Measurements from ENCODE around the gene GRK5. TPM values are rescaled to one million over a fixed set of nuclear protein-coding genes. Genes with fewer than 3 reads are reported as not detected.
A peak's percentile ranks its signal among the peaks of the same experiment; 100 is the strongest.

Gene GRK5
- total RNA-seq, 2 donors from 2014 or later: 11.1 to 16.2 TPM

DNA sequence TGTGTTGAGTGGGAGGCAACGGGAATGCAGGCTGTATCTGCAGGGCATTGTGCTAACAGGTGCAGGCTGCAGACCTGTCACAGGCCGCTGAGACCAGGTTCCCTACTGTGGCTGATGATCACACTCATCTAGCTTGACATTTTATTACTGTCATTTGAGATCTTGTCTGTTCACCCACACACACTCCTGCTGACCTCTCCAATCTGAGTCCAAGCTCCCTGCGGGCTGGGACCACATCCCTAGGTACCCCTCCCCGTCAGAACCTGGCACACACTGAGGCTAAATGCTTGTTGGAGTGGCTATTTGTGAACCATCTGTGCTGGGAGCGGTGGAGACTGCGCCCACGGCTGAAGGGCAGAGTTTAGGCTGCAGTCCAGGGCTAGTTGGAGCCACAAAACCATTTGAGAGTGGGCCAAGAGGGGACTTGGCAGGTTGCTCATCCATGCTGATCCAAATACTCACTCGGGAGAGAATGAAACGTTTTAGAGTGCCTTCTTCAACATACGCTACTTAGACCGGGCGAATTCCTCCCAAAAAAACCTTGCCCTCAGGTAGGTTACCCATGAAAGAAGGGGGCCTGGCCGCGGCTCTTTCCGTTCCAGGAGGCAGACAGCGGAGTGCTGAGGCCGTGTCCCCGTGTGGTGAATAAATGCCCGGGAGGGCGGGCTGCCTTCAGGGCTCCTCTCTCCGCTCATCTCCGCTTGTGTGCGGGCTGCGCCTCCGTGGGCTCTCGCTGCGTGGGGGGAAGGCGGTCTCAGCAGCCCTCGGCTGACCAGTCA is 170.8 kb downstream of the GRK5 start:
- Mint-ChIP-seq H3K9me3 (no peaks in the 10 kb centered on the region), H3K4me3 (no peak overlapping the region), H3K27ac (no peak overlapping the region), H3K36me3 (peaks cover under 1% of the 10 kb centered on the region), H3K4me1 (ENCODE audit: low read depth in 2 of 2) (peaks cover 40 to 46% of the 10 kb centered on the region in 2 donors), H3K27me3 (no peaks in the 10 kb centered on the region)
- DNase-seq (ENCODE audit: low spot score) (no peak), ATAC-seq (no peak)

DNA sequence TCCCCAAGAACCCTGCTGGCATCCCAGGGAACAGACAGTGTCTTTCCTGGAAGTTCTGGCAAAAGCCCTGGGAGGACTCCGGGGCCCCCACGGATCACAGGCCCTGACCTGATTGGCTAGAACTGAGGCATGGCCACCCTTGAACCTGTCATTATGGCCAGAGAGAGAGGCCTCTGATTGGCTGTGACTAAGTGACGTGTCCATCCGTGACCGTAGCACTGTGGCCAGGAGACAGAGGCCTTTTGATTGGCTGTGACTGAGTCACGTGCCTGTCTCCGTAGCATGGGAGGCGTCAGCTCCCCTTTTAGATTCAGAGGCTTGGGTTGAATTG is 171.3 kb downstream of the GRK5 start:
- DNase-seq (ENCODE audit: low spot score): no peak
- Mint-ChIP-seq H3K9me3 (no peaks in the 10 kb centered on the region), H3K36me3 (peaks cover 4% of the 10 kb centered on the region), H3K27ac (no peak overlapping the region), H3K4me3 (no peak overlapping the region), H3K4me1 (ENCODE audit: low read depth in 2 of 2) (peaks cover 45 to 48% of the 10 kb centered on the region in 2 donors), H3K27me3 (no peaks in the 10 kb centered on the region)
- no peak for ATAC-seq

DNA sequence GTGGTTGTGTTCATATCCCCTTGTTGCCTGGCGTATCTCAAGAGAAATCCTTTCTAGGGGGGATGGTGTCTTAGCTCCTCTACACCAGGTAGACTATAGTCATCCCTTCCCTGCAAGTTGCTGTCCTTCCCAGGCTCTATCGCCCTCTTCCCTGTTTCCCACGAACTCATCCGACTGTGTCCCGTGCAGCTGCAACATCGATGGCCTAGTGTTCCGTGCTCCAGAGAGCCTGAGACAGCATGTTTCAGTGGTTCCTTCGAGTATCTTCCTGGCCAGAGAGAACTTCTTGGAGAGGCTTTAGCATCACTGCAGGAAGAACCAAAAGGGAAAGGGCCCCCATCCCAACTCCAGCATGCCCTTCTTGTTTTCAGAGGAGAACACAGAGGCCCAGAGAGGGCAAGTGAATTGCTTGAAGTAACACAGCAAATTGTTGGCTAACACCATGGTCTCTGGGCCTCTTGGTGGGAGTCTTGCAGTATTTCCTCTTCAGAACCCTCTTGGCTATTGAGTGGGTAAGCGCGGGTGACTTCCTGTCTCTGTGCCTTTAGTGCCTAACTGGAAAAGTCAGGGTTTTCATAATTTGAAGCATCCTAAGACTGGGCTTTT is 172.2 kb downstream of the GRK5 start:
- no peaks in the 10 kb centered on the region for H3K27me3 Mint-ChIP-seq
- H3K9me3 Mint-ChIP-seq: no peaks in the 10 kb centered on the region
- peaks cover 4% of the 10 kb centered on the region for H3K36me3 Mint-ChIP-seq
- no peak overlapping the region for H3K4me3 Mint-ChIP-seq
- no peak overlapping the region for H3K27ac Mint-ChIP-seq
- ATAC-seq (no peak), DNase-seq (ENCODE audit: low spot score) (no peak)
- peaks cover 52 to 53% of the 10 kb centered on the region in 2 donors for H3K4me1 Mint-ChIP-seq (ENCODE audit: low read depth in 2 of 2)

DNA sequence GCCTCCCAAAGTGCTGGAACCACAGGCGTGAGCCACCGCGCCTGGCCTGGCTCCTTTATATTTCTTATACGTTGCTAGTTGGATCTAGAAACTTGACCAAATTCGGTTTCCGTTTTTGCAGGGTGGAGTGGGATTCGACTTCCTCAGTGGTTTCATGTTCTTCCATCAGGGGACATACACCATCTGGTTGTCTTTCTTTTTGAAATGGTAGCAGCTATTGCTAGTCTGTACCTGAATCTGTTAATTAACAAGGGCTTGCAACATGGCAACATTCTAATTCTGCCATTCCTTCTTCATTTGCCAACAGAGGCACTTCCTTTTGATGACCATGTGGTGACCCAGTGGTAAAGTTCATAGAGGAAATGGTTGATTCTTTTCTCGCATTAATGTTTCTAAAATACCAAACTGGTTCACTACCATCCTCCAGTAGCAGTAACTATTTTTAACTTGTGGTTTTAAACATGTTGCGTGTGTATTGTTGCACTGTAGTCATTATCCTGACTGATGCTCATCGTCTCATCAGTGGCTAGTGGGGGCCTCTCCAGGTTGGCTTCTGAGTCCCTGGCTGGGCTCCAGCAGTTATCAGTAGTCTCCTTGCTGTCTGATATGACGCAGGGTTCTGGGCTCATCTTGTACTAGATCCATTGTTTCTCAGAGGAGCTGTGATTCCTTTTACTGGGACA is 175.9 kb downstream of the GRK5 start:
- Mint-ChIP-seq H3K4me3 (peak overlapping the region; percentile 33), H3K27ac (peak overlapping the region; percentile 28 to 51)
- DNase-seq (ENCODE audit: low spot score): no peak

DNA sequence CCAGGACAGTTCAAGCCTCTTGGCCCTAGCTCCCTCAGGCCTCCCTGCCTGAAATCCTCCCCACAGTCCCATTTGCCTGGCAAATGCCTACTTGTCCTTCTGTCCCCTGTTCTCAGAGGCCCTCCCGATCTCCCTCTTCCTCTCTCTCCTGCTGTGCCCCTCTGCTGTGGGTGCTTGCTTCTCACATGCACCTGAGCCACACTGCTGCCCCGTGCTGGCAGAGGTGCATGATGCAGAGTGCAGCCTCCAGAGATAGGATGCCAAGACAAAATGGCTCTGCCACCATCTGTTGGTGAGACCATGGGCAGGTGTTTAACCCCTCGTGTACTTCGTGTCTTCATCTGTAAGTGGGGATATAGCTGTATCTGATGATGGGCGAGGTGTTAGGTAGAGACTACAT is 176.8 kb downstream of the GRK5 start:
- no peaks in the 10 kb centered on the region for H3K9me3 Mint-ChIP-seq
- peak overlapping the region; percentile 28 to 51 for H3K27ac Mint-ChIP-seq
- H3K4me1 Mint-ChIP-seq (ENCODE audit: low read depth in 2 of 2): peaks cover 38 to 44% of the 10 kb centered on the region in 2 donors
- ATAC-seq (no peak), DNase-seq (ENCODE audit: low spot score) (no peak)
- no peaks in the 10 kb centered on the region for H3K27me3 Mint-ChIP-seq
- H3K4me3 Mint-ChIP-seq: peak overlapping the region; percentile 33
- peaks cover 4% of the 10 kb centered on the region for H3K36me3 Mint-ChIP-seq

More for the DNA sequence above, 175.9 kb downstream of the GRK5 start:
- Mint-ChIP-seq H3K36me3 (peaks cover 4% of the 10 kb centered on the region), H3K4me1 (ENCODE audit: low read depth in 2 of 2) (peaks cover 38 to 45% of the 10 kb centered on the region in 2 donors), H3K27me3 (no peaks in the 10 kb centered on the region), H3K9me3 (no peaks in the 10 kb centered on the region)
- peak; percentile 32 to 83 for ATAC-seq

DNA sequence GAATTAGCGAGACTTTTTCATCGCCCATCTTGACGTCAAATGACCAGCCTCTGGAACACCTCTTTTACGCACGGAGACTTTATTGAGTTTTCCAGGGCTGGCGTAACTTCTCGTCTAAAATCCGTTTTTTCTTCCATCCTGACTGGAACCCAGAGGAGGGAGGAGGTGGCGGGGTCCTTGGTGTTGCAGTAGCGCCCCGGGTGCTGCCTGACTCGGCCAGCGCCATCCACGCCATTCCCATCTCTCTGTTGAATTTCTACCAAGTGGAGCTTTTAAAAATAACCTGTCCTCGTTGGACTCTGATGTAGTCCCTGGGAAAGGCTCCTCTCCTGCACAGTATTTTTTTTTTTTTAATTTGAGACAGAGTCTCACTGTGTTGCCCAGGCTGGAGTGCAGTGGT is 179.3 kb downstream of the GRK5 start:
- H3K27ac Mint-ChIP-seq: no peak overlapping the region
- no peak overlapping the region for H3K4me3 Mint-ChIP-seq
- no peaks in the 10 kb centered on the region for H3K9me3 Mint-ChIP-seq
- DNase-seq (ENCODE audit: low spot score) (no peak), ATAC-seq (no peak)
- H3K36me3 Mint-ChIP-seq: peaks cover 4% of the 10 kb centered on the region
- H3K4me1 Mint-ChIP-seq (ENCODE audit: low read depth in 2 of 2): peaks cover 27 to 37% of the 10 kb centered on the region in 2 donors
- H3K27me3 Mint-ChIP-seq: no peaks in the 10 kb centered on the region

DNA sequence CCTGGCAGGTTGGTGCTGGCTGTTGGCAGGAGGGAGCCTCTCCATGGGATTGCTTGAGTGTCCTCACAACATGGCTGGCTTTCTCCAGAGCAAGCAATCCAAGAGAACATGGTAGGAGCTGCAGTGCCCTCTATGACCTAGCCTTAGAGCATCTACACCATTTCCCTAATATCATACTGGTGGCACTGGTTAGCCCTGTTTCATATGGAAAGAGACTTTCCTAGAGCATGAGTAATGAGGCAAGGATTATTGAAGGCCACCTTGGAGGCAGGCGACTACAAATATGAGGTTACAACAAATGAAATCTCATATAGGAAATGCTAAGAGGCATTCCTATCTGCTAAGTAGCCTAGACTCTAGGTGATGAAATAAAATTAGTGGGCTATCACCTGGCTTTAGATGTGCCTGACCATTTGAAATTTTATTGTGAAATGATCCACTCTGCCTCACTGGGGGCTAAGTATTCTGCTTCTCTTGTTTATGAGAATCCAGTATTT is 181.5 kb downstream of the GRK5 start:
- ATAC-seq: no peak
- no peak overlapping the region for H3K4me3 Mint-ChIP-seq
- H3K9me3 Mint-ChIP-seq: no peaks in the 10 kb centered on the region
- no peaks in the 10 kb centered on the region for H3K36me3 Mint-ChIP-seq
- no peaks in the 10 kb centered on the region for H3K27me3 Mint-ChIP-seq
- DNase-seq (ENCODE audit: low spot score): no peak
- peaks cover 11 to 25% of the 10 kb centered on the region in 2 donors for H3K4me1 Mint-ChIP-seq (ENCODE audit: low read depth in 2 of 2)
- no peak overlapping the region for H3K27ac Mint-ChIP-seq

DNA sequence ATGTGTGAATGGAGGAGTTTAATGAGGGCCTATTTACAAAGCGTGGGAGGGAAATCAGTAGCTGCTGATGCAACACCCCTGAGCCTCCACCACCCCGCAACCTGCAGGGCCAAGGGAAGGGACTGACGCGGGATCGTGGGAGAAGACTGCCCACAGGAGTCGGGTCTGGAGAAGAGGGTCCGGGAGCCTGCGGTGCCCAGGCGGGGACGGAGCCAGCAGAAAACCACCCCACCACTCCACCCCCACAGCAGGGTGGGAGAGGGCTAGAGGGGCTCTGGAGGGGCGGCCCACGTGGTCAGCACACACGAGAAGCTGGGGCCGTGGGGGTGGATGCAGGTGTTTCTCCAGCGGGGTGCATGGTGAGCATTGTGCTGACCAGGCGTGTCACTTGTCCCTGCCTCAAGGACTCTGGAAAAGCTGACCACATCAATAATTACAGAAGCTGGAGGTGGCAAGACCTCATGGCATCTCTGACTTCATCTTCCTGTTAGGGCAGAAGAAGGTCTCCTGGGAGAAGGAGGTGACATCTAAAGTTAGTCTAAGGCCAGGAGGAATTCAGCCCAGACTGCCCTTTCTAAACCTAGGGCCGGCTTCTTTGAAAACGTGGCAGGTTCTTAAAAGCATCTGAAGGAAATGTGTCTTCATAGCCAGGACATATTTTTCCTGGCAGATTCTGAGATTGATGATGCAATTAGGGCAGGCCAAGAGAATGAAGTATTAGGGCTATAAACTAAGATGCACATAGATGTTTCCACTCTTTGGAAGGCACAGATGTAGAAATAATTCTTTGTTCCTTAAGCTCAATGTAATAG is 184.3 kb downstream of the GRK5 start:
- no peaks in the 10 kb centered on the region for H3K36me3 Mint-ChIP-seq
- ATAC-seq: no peak
- no peaks in the 10 kb centered on the region for H3K9me3 Mint-ChIP-seq
- no peak overlapping the region for H3K27ac Mint-ChIP-seq
- peaks cover 25 to 33% of the 10 kb centered on the region in 2 donors for H3K4me1 Mint-ChIP-seq (ENCODE audit: low read depth in 2 of 2)
- no peak for DNase-seq (ENCODE audit: low spot score)
- no peaks in the 10 kb centered on the region for H3K27me3 Mint-ChIP-seq
- no peak overlapping the region for H3K4me3 Mint-ChIP-seq

DNA sequence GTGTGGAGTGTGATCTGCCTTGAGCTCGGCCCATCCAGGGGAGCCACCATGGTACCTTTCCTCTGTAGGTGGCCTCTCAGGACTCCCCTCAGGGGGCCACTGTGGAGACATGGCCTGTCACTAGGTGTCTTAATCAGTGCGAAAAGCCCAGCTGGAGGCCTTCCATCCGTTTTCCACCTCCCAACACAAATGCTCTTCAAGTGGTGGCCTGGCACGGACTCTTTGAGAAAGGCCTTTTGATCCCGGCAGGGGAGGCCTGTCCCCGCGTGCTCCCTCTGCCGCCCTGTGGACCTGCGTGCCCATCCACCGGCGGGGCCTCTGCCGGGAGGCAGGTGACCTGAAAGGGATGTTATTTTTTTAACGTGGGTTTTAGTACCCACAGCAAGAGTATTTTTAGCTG is 185.6 kb downstream of the GRK5 start:
- Mint-ChIP-seq H3K4me1 (ENCODE audit: low read depth in 2 of 2) (peaks cover 25 to 33% of the 10 kb centered on the region in 2 donors), H3K27ac (no peak overlapping the region), H3K9me3 (no peaks in the 10 kb centered on the region), H3K4me3 (no peak overlapping the region), H3K36me3 (no peaks in the 10 kb centered on the region), H3K27me3 (no peaks in the 10 kb centered on the region)
- DNase-seq (ENCODE audit: low spot score) (no peak), ATAC-seq (no peak)

DNA sequence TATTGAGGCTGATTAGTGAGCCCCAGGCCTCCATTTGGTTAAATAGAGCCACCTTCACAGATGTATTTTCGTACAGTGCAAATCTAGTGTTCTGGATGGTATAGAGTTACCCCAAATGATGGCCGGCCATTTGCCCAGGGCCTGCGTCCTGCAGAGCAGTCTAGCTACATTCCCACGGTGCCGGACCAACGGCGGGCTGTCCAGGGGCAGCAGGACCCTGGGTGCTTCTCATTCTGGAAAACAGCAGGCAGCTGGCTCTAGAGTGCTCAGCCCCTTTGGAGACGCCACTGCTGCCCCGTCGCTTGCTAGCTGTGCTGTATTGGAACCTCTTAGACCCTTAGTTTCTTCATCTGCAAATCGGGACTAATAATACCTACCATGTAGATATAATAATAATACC is 186.1 kb downstream of the GRK5 start:
- Mint-ChIP-seq H3K4me1 (ENCODE audit: low read depth in 2 of 2) (peaks cover 25 to 33% of the 10 kb centered on the region in 2 donors), H3K36me3 (no peaks in the 10 kb centered on the region), H3K4me3 (no peak overlapping the region), H3K27me3 (no peaks in the 10 kb centered on the region), H3K9me3 (no peaks in the 10 kb centered on the region), H3K27ac (peak overlapping the region in 1 of 2 donors; percentile 81)
- no peak for DNase-seq (ENCODE audit: low spot score)
- ATAC-seq: no peak

DNA sequence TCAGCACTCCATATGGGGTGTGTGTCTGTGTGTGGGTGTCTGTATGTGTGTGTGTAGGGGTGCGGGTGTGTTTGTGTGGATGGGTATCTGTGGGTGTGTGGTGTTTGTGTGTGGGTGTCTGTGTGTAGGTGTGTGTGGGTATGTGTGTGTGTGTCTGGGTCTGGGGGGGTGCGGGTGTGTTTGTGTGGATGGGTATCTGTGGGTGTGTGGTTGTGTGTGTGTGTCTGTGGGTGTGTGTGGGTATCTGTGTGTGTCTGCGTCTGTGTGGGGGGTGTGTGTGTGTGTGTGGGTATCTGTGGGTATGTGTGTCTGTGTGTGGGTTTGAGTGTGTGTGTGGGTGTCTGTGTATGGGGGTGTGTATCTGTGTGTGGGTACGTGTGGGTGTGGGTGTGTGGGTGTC is 186.5 kb downstream of the GRK5 start:
- no peaks in the 10 kb centered on the region for H3K9me3 Mint-ChIP-seq
- no peak overlapping the region for H3K4me3 Mint-ChIP-seq
- H3K27ac Mint-ChIP-seq: peak overlapping the region; percentile 53 to 81
- no peaks in the 10 kb centered on the region for H3K27me3 Mint-ChIP-seq
- H3K4me1 Mint-ChIP-seq (ENCODE audit: low read depth in 2 of 2): peaks cover 25 to 33% of the 10 kb centered on the region in 2 donors
- DNase-seq (ENCODE audit: low spot score): no peak
- no peak for ATAC-seq
- H3K36me3 Mint-ChIP-seq: no peaks in the 10 kb centered on the region

DNA sequence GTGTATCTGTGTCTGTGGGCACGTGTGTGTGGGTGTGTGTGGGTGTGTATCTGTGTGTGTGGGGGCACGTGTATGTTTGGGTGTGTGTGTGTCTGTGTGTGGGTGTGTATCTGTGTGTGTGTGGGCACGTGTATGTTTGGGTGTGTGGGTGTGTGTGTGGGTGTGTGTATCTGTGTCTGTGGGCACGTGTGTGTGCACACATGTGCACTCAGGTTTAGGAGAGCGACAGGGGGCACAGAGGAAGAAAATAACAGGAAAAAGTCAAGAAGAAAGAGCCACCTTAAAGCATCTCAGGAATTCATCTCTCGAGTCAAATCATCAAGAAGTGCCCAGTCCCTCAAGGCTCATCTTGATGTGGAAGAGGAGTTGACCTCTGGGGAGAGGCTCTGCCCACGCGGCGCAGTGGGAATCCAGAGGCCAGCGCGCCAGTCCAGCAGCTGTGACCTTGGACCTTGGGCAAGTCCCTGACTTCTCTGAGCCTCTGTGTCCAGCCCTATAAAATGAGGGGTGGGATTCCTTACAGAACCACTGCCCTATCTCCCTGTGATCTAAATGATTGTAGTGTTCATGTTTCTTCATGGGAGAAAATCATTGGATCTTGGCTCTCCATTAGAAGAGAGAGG is 187.4 kb downstream of the GRK5 start:
- Mint-ChIP-seq H3K36me3 (no peaks in the 10 kb centered on the region), H3K27ac (peak overlapping the region; percentile 53 to 81), H3K4me3 (no peak overlapping the region), H3K27me3 (no peaks in the 10 kb centered on the region), H3K9me3 (no peaks in the 10 kb centered on the region), H3K4me1 (ENCODE audit: low read depth in 2 of 2) (peaks cover 28 to 36% of the 10 kb centered on the region in 2 donors)
- ATAC-seq: no peak
- no peak for DNase-seq (ENCODE audit: low spot score)

All from natural killer cell treated with Interleukin-12 subunit alpha and Interleukin-12 subunit beta and Interleukin-15 and Interleukin-18, amount 100 ng/mL, for 72 hours (primary cell).